ENCODE measurements around the gene STEAP1B.
"Not testable (repeated sequence)": the region's sequence is repeated elsewhere in the genome, so short reads cannot be mapped to it uniquely, and the experiment has no call there.

STEAP1B gene

DNA sequence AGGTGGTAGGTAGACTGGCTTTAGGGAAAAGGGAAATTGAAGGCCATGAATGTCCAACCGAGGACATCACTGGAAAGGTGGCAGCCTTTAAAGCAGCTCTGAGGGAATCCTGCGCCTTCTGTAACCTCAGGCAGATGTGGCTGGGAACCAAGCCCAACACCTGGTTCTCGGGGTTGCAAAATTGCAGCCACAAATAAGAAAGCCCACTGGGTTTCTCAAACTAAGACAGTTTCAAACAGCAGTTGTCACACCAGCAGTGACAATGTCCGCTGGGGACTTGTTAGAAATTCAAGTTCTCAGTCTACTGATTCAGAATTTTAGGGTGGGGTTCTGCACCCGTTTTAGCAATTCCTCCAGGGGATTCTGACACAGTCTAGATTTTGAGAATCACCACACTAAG is 42.7 kb upstream of the STEAP1B start:
- TF ChIP-seq, protein P1, sequence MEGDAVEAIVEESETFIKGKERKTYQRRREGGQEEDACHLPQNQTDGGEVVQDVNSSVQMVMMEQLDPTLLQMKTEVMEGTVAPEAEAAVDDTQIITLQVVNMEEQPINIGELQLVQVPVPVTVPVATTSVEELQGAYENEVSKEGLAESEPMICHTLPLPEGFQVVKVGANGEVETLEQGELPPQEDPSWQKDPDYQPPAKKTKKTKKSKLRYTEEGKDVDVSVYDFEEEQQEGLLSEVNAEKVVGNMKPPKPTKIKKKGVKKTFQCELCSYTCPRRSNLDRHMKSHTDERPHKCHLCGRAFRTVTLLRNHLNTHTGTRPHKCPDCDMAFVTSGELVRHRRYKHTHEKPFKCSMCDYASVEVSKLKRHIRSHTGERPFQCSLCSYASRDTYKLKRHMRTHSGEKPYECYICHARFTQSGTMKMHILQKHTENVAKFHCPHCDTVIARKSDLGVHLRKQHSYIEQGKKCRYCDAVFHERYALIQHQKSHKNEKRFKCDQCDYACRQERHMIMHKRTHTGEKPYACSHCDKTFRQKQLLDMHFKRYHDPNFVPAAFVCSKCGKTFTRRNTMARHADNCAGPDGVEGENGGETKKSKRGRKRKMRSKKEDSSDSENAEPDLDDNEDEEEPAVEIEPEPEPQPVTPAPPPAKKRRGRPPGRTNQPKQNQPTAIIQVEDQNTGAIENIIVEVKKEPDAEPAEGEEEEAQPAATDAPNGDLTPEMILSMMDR (conservative IDR thresholded peaks at IDR 0.05), result no peak
- no peak overlapping the region for H3K27ac ChIP-seq

DNA sequence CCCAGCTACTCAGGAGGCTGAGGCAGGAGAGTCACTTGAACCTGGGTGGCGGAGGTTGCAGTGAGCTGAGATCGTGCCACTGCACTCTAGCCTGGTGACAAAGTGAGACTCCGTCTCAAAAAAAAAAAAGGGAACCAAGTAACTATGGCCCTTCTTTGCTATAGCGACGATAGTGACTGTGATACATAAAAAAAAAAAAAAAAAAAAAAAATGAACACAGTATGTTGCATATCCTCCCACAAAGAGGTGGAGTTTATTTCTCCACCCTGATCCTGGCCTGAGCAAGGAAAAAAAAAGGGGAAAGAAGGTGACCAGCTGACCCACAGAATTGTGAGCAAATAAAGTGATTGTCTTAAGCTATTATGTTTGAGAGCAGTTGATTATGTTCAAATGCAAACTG is 42.3 kb upstream of the STEAP1B start:
- TF ChIP-seq, protein P1 (conservative IDR thresholded peaks at IDR 0.05), result no peak
- H3K27ac ChIP-seq, result no peak overlapping the region

DNA sequence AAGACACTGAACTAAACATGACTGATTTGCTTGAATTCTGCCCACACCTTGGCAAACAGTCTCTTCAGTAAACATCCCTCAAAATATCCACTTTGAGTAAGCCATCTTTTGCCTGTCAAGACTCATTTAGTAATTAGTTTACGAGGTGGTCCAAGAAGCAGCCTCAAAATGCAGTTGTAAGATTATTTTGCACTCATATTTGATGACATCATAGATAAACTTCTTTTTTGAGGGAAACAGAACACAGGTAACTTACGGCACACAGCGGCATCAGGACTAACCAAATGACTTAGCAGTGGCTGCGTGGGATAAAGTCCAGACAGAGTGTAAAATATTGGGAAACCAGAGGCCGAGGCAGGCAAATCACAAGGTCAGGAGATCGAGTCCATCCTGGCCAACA is 41.8 kb upstream of the STEAP1B start:
- H3K27ac ChIP-seq, result no peak overlapping the region
- TF ChIP-seq, protein P1 (conservative IDR thresholded peaks at IDR 0.05), result no peak

DNA sequence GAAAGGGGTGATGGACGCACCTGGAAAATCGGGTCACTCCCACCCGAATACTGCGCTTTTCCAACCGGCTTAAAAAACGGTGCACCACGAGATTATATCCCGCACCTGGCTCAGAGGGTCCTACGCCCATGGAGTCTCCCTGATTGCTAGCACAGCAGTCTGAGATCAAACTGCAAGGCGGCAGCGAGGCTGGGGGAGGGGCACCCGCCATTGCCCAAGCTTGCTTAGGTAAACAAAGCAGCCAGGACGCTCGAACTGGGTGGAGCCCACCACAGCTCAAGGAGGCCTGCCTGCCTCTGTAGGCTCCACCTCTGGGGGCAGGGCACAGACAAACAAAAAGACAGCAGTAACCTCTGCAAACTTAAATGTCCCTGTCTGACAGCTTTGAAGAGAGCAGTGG is 28.5 kb upstream of the STEAP1B start:
- not testable (repeated sequence) for H3K27ac ChIP-seq

DNA sequence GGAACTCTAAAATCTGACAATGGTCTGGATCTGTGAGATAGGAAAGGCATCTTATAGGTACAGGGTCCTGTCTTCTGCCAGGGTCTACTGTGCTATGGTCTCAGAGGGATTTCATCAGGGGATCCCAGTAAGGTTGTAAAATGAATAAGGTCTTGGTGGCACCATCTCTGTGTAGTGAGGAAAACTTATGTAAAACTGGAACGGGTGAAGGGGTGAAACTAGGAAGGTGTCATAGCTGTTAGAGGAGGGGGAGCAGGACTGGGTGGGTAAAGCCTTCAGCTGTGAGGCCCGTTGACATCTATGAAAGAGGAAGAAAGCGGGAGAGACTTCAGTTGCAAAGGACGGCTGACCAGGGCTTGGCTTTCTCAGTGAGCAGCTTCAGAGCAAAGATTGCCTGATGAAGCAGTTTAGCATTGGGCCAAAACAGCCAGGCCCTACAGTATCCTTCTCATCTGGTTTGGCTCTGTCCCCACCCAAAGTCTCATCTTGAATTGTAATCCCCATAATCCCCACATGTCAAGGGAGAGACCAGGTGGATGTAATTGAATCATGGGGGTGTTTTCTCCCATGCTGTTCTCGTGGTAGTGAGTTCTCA is 24.5 kb upstream of the STEAP1B start:
- not testable (repeated sequence) for H3K27ac ChIP-seq

DNA sequence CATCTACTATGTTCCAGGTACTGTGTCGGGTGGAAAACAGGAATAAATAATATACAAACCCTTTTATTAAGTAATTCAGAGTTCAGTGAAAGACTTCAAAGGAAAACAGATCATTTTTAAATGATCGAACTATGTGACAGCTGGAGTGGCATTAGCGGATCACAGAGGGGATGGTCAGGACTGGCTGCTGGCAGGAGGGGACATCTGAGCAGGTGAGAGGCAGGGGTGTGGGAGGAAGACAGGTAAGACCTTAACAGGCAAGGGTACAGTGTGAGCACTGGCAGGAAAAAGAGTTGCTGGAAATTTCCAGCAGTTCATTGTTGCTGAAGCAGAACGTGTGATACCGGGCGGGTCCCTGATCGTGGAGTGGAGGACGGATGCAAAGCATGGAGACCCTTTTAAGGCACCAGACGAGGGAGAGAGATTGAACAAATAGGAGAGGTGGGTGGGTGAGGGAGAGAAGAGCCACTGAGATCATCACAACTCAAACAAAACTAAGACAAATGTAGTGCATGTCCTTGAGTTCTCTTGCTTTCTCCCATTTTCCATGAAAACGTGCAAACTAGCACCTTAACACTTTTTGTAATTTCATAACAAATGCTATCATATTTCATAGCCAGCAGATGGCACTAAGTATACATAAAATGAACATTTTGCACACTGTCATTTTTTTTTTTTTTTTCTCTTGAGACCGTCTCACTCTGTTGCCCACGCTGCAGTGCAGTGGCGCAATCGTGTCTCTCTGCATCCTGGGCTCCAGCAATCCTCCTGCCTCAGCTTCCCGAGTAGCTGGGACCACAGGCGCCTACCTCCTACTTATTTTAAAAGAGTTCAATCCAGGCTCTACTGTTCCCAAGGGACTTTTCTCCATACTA is 23.7 kb upstream of the STEAP1B start:
- not testable (repeated sequence) for H3K27ac ChIP-seq
- TF ChIP-seq, protein P1 (conservative IDR thresholded peaks at IDR 0.05), result 0 out of 2 replicates have a peak, but pooled peaks have one; percentile 12

DNA sequence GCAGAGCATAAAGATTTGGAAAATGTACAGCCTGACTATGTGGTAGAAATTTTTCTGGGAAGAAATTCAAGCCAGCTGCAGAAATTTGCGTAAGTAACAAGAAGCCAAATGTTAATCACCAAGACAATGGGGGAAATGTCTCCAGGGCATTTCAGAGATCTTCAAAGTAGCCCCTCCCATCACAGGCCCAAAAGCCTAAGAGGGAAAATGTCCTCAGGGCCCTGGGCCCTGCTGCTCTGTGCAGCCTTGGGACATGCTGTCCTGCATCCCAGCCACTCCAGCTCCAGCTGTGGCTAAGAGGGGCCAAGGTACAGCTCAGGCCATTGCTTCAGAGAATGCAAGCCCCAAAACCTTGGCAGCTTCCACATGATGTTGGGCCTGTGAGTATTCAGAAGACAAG is 19.6 kb upstream of the STEAP1B start:
- H3K27ac ChIP-seq, result not testable (repeated sequence)

DNA sequence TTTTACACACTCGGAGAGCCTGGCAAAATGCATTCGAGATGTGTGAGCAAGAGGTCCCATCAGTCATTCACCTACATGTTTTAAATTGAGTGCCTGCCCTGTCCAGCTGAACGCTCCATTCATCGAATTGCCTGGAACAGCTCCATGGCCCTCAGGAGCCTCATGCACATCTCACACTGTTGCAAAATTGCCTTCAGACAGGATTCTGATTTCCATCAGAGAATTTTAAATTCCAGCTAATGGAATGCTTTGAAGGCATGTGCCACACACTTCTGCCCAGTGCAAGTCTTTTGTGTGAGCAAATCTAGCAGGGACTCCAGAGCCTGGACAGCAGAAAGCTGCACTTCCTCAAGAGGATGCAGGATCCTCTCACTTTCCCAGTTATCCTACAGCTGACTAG is 17.0 kb upstream of the STEAP1B start:
- H3K27ac ChIP-seq, result not testable (repeated sequence)

DNA sequence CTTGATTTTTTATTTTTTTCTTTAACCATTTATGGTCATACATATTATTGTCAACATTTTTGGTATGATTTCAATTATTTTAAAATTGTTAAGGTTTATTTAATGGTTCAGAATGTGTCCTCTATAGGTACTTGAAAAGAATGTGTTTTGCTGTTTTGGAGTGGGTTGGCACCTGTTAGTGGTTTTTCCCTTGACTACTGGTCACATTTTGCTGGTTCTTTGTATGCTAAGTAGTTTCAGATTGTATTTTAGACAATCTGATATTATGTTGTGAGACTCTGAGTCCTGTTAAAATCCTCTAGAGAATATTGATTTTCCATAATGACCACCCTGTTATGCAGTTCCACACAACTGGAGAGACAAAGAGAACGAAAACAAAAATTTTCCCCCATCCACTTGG is 15.0 kb upstream of the STEAP1B start:
- H3K27ac ChIP-seq, result not testable (repeated sequence)

DNA sequence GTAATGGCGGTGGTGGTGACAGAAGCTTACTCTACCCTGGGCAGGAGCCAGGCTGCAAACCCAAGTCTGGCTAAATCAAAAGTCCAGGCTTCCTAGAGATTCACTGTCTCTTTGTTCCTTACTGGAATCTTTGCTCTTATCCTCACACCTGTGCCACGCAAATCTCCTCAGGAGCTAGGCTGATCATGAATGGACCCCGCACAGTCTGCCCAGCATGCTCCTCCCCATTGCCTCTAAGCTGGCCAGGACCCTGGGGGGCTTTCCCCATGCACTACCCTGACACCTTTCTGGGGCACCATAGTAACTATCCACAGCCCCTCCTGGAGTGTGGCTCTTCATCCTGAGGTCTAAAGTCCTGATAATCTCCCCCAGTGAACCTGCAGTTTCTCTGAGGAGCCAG is 7.3 kb upstream of the STEAP1B start:
- not testable (repeated sequence) for H3K27ac ChIP-seq

DNA sequence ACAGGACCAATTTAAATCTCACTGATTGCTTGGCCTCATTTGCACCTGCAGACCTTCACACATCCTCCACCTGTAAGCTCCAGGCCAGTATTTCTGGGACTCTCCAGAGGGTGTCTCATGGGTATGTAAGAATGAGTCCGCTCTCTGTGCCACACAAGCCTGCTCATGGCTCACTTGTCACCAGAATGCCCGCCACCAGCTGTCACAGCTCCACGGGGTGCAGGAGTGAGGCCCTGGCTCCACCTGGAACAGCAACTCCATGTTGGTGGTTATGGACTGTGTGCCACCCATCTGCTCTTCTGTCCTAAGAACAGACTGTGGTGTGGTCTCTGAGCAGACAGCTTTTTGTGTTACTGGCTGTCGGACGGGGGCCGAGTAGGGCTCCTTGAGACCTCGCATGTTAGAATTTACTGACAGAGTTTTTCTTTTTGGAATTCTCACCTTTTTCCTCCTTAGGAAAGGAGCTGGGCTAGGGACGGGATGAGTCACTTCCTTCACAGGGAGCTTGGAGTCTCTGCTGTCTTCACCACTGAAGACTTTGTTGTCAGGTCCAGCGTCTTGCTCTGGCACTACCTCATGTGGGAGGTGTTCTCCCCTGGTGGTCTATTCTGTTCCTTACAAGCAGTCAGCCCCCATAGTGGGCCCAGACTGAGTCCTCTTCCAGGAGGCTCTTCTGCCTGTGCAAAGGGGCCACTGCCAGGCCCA is 6.5 kb upstream of the STEAP1B start:
- H3K27ac ChIP-seq, result not testable (repeated sequence)
